GM18505 (cell line): ENCODE measurements around the gene CADM2.

ENCODE experiments used
- ATAC-seq: cut with Tn5 transposase; IDR thresholded peaks from one replicate; pipeline ENCODE4 v1.9.1; 2021; ENCODE audit not compliant: unreplicated experiment
- POLR2A ChIP-seq: IDR thresholded peaks from 4 replicates; pipeline ENCODE4 v1.6.1; 2011; ENCODE audit warnings: borderline replicate concordance; ENCODE audit not compliant: insufficient read depth, insufficient read length; ENCODE audit errors: extremely low read depth

Gene CADM2

DNA sequence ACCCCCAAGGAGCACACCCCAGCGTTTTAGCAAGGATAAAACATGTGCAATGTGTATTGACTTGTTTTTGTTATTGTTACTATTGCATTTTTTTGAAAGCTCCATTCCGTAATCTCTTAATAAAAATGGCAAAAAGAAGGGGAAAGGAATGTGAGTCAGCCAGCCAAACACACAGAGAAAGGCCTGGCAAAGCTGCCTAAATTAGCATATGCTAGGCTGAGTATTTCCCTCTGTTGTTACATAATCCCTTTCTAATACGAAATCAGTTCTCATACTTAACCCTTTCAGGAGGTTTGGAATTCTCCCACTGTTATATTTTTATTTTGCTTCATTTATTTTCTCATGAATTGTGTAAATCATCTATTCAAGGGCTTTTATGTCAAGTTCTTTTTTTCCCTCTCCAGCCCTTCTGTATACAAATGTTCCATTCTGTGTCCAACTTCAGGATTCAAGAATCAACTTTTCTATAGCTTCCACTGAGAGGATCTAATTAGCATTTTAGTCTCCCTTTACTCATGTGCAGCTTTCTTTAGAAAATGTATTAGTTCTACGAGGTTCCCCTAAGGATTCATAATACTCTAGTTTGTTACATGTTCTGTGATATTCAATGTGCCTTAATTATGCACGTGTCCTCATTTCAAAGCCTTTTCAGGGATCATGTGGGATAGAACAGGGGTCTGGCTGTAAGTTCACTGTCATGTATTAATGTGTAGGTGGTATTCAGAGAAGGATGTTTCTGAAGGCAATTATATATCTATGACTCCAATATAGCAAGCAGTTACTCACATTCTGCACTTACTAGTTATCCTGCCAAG lies 9.2 kb downstream of the CADM2 start:
- TF ChIP-seq POLR2A: no peak
- ATAC-seq: no peak

DNA sequence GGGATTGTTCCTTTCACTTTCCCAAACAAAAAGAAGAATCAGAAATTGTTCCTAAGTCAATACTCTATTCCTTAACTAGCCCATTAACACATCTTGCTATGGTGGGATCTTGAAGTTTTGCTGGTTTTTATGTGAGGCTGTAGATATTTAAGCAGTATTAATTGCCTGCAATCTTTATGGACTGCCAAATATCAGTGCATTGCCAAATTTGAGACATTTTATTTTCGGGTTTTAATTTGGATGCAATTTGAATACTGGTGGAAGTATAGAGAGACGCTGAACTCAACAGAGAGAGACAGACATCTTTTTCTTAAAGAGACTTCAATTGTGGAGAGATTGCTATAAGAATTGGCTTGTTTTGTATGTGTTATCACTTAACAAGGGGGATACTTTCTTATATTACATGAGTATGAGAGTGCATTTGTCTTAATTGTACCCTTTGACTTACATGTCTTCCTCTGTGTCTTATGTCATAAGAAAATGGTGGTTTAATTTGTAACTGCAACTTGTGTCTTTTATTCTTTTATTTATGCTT lies 10.0 kb downstream of the CADM2 start:
- ATAC-seq: no peak
- no peak for TF ChIP-seq POLR2A

GRCh38 chr3:84974347-84974746 lies 15.6 kb downstream of the CADM2 start:
- no peak for TF ChIP-seq POLR2A
- ATAC-seq: no peak

- ATAC-seq: no peak
- TF ChIP-seq POLR2A: no peak
These were observed 18.2 kb downstream of the CADM2 start for GRCh38 chr3:84977021-84977420.

GRCh38 chr3:84978843-84979242 lies 20.1 kb downstream of the CADM2 start:
- ATAC-seq: no peak
- TF ChIP-seq POLR2A: no peak

- no peak for ATAC-seq
- no peak for TF ChIP-seq POLR2A
These were observed 21.2 kb downstream of the CADM2 start for GRCh38 chr3:84980011-84980410.

DNA sequence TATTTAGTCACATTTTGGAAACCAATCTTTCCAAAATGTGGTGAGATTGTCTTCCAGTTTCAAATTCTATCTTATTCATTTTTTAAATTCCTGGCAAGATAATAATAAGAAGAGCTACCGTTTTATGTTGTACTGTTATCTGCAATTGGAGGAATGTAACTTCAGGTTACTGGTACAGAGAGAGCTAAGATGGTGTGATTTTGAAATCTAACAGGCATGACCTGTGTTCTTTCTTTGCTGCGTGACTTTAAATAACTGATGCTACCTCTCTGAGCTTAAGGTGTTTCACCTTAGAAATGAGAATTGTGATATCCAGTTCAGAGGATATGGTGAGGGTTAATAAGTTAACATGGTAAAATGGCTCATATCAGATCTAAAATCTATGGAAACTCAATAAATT lies 21.7 kb downstream of the CADM2 start:
- ATAC-seq: no peak
- no peak for TF ChIP-seq POLR2A

DNA sequence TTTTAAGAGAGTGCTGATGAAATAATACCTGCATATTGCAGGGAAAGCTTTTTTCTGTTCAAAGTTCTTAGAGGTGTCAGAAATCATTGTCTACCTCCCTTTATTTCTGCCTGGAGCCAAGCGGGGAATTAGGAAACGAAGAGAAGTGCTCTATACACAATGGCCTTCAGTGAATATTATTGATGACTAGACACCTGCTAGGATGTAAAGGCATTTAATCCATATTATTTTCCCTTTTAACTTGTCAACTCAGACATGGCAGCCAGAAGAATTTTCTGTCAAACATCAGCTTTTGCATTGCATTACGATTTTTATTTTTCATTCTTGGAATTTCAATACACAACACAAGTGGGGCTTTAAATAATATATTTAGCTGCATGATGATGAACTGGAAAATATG lies 24.7 kb downstream of the CADM2 start:
- ATAC-seq: no peak
- no peak for TF ChIP-seq POLR2A

GRCh38 chr3:84984429-84984828 lies 25.6 kb downstream of the CADM2 start:
- ATAC-seq: no peak
- TF ChIP-seq POLR2A: no peak

- ATAC-seq: no peak
- TF ChIP-seq POLR2A: no peak
These were observed 27.0 kb downstream of the CADM2 start for GRCh38 chr3:84985795-84986194.

GRCh38 chr3:84987706-84988504 lies 29.1 kb downstream of the CADM2 start:
- no peak for ATAC-seq
- TF ChIP-seq POLR2A: no peak

- TF ChIP-seq POLR2A: no peak
- ATAC-seq: no peak
These were observed 30.3 kb downstream of the CADM2 start for GRCh38 chr3:84989102-84989501.

GRCh38 chr3:84991422-84991900 lies 32.7 kb downstream of the CADM2 start:
- no peak for TF ChIP-seq POLR2A
- no peak for ATAC-seq
